ENCODE data around the gene GIT1. TPM values are rescaled to one million over a fixed set of nuclear protein-coding genes. Genes with fewer than 3 reads are reported as not detected.

GIT1 gene
- total and polyA plus RNA-seq, 7 experiments from 2014 or later, result 6.8 to 76.3 (median 49.1) TPM

- ChIA-PET POLR2A (interaction anchor here (0.5 to 7.2 kb wide), 21 partner anchors 10 to 1207 kb away, joined by 3 to 59 read pairs (median 4); partner anchors contain the start of genes ABHD15, ANKRD13B, CRLF3 and SSH2), CTCF (interaction anchor here (0.5 to 6.4 kb wide), 31 partner anchors 10 to 706 kb away, joined by 3 to 56 read pairs (median 4); partner anchors contain the start of genes ANKRD13B and SSH2)
- peak overlapping the region; percentile 38 for H3K27ac ChIP-seq (ENCODE audit: low read depth, low read length)
- Mint-ChIP-seq H3K27me3 (peaks cover 0 to 21% (median 0%) of the 10 kb centered on the region in 5 donors), H3K9me3 (no peaks in the 10 kb centered on the region), H3K4me3 (peak overlapping the region; percentile 78 to 93 (median 88)), H3K4me1 (peaks cover 13 to 55% (median 38%) of the 10 kb centered on the region in 7 donors), H3K27ac (peak overlapping the region in 7 of 9 donors; percentile 2 to 91 (median 72)), H3K36me3 (no peaks in the 10 kb centered on the region)
- no peaks in the 10 kb centered on the region for H3K27me3 ChIP-seq (ENCODE audit: control insufficient read depth in 2 of 2, insufficient read depth in 2 of 2, low read length in 2 of 2)
- peaks cover 36 to 42% of the 10 kb centered on the region in 2 donors for H3K4me1 ChIP-seq (ENCODE audit: control insufficient read depth in 2 of 2, insufficient read depth in 2 of 2, low read length in 2 of 2)
- ATAC-seq (peak; percentile 80), DNase-seq (peak; percentile 77 to 91 (median 88))
- peak overlapping the region; percentile 80 for H3K4me3 ChIP-seq (ENCODE audit: low read length)
- no peaks in the 10 kb centered on the region for H3K9me3 ChIP-seq (ENCODE audit: control insufficient read depth in 2 of 3, low read length in 3 of 3)
- intact Hi-C loops (cut with micrococcal nuclease), result loop anchor here (1.0 to 10.0 kb wide), 6 partner anchors 37 to 498 kb away; partner anchors contain the start of genes NSRP1 (in 1 of the 2) and TAOK1 (in 1 of the 2)
- H3K36me3 ChIP-seq (ENCODE audit: control insufficient read depth in 2 of 3, insufficient read depth in 3 of 3, low read length in 3 of 3), result no peaks in the 10 kb centered on the region
These were observed 27.7 kb upstream of the GIT1 start for GRCh38 chr17:29617125-29617480.

GRCh38 chr17:29616300-29617048 is 27.0 kb upstream of the GIT1 start:
- peak overlapping the region; percentile 80 for H3K4me3 ChIP-seq (ENCODE audit: low read length)
- peaks cover 34 to 37% of the 10 kb centered on the region in 2 donors for H3K4me1 ChIP-seq (ENCODE audit: control insufficient read depth in 2 of 2, insufficient read depth in 2 of 2, low read length in 2 of 2)
- Mint-ChIP-seq H3K27me3 (peaks cover 0 to 18% (median 0%) of the 10 kb centered on the region in 5 donors), H3K4me3 (peak overlapping the region; percentile 78 to 93 (median 88)), H3K36me3 (no peaks in the 10 kb centered on the region), H3K27ac (peak overlapping the region in 6 of 9 donors; percentile 2 to 91 (median 72)), H3K4me1 (peaks cover 9 to 51% (median 36%) of the 10 kb centered on the region in 7 donors), H3K9me3 (no peaks in the 10 kb centered on the region)
- ATAC-seq, result no peak
- H3K36me3 ChIP-seq (ENCODE audit: control insufficient read depth in 2 of 3, insufficient read depth in 3 of 3, low read length in 3 of 3), result no peaks in the 10 kb centered on the region
- no peak for DNase-seq
- ChIA-PET POLR2A (interaction anchor here (0.6 to 7.2 kb wide), 16 partner anchors 10 to 1208 kb away, joined by 3 to 59 read pairs (median 6); partner anchors contain the start of genes ABHD15, ANKRD13B, CRLF3 and SSH2), CTCF (interaction anchor here (0.5 to 6.4 kb wide), 24 partner anchors 13 to 314 kb away, joined by 3 to 56 read pairs (median 4); partner anchors contain the start of genes ANKRD13B and SSH2)
- no peaks in the 10 kb centered on the region for H3K9me3 ChIP-seq (ENCODE audit: control insufficient read depth in 2 of 3, low read length in 3 of 3)
- intact Hi-C loops (cut with micrococcal nuclease), result loop anchor here (1.0 to 10.0 kb wide), 6 partner anchors 36 to 498 kb away; partner anchors contain the start of genes NSRP1 (in 1 of the 2) and TAOK1 (in 1 of the 2)
- H3K27ac ChIP-seq (ENCODE audit: low read depth, low read length), result no peak overlapping the region
- H3K27me3 ChIP-seq (ENCODE audit: control insufficient read depth in 2 of 2, insufficient read depth in 2 of 2, low read length in 2 of 2), result no peaks in the 10 kb centered on the region

GRCh38 chr17:29615492-29616299 is 26.2 kb upstream of the GIT1 start:
- H3K27me3 Mint-ChIP-seq, result peaks cover 0 to 18% (median 0%) of the 10 kb centered on the region in 5 donors
- H3K4me1 Mint-ChIP-seq, result peaks cover 9 to 48% (median 36%) of the 10 kb centered on the region in 7 donors
- H3K27me3 ChIP-seq (ENCODE audit: control insufficient read depth in 2 of 2, insufficient read depth in 2 of 2, low read length in 2 of 2), result no peaks in the 10 kb centered on the region
- H3K4me3 Mint-ChIP-seq, result peak overlapping the region; percentile 78 to 93 (median 88)
- H3K9me3 ChIP-seq (ENCODE audit: control insufficient read depth in 2 of 3, low read length in 3 of 3), result no peaks in the 10 kb centered on the region
- CTCF ChIA-PET, result interaction anchor here (0.5 to 6.4 kb wide), 14 partner anchors 9 to 704 kb away, joined by 3 to 56 read pairs (median 8); partner anchors contain the start of genes ANKRD13B and SSH2
- H3K36me3 Mint-ChIP-seq, result no peaks in the 10 kb centered on the region
- no peaks in the 10 kb centered on the region for H3K9me3 Mint-ChIP-seq
- intact Hi-C loops (cut with micrococcal nuclease), result loop anchor here (1.0 to 10.0 kb wide), 8 partner anchors 26 to 499 kb away; partner anchors contain the start of genes GIT1 (in 2 of the 2), TP53I13 (in 2 of the 2), NSRP1 (in 1 of the 2) and NUFIP2 (in 1 of the 2)
- peaks cover 34 to 37% of the 10 kb centered on the region in 2 donors for H3K4me1 ChIP-seq (ENCODE audit: control insufficient read depth in 2 of 2, insufficient read depth in 2 of 2, low read length in 2 of 2)
- H3K27ac Mint-ChIP-seq, result peak overlapping the region in 8 of 9 donors; percentile 17 to 94 (median 83)
- ATAC-seq, result peak; percentile 76
- H3K27ac ChIP-seq (ENCODE audit: low read depth, low read length), result no peak overlapping the region
- DNase-seq, result peak; percentile 64 to 91 (median 79)
- POLR2A ChIA-PET, result interaction anchor here (0.9 to 7.2 kb wide), 13 partner anchors 9 to 664 kb away, joined by 3 to 59 read pairs (median 4); partner anchors contain the start of genes ABHD15, ANKRD13B and TP53I13
- H3K36me3 ChIP-seq (ENCODE audit: control insufficient read depth in 2 of 3, insufficient read depth in 3 of 3, low read length in 3 of 3), result no peaks in the 10 kb centered on the region
- peak overlapping the region; percentile 80 for H3K4me3 ChIP-seq (ENCODE audit: low read length)

- Histone ChIP-seq H3K9me3 (ENCODE audit: control insufficient read depth in 2 of 3, low read length in 3 of 3) (no peaks in the 10 kb centered on the region), H3K27ac (ENCODE audit: low read depth, low read length) (no peak overlapping the region), H3K4me1 (ENCODE audit: control insufficient read depth in 2 of 2, insufficient read depth in 2 of 2, low read length in 2 of 2) (peaks cover 34 to 37% of the 10 kb centered on the region in 2 donors), H3K4me3 (ENCODE audit: low read length) (peak overlapping the region; percentile 80), H3K36me3 (ENCODE audit: control insufficient read depth in 2 of 3, insufficient read depth in 3 of 3, low read length in 3 of 3) (no peaks in the 10 kb centered on the region), H3K27me3 (ENCODE audit: control insufficient read depth in 2 of 2, insufficient read depth in 2 of 2, low read length in 2 of 2) (no peaks in the 10 kb centered on the region)
- no peaks in the 10 kb centered on the region for H3K9me3 Mint-ChIP-seq
- ATAC-seq, result peak; percentile 54
- DNase-seq, result peak in 8 of 9 donors; percentile 54 to 74 (median 65)
- ChIA-PET POLR2A (interaction anchor here (0.9 to 7.2 kb wide), 11 partner anchors 9 to 663 kb away, joined by 3 to 59 read pairs (median 6); partner anchors contain the start of genes ABHD15, ANKRD13B and TP53I13), CTCF (interaction anchor here (0.5 to 6.4 kb wide), 11 partner anchors 10 to 705 kb away, joined by 3 to 56 read pairs (median 9); partner anchors contain the start of gene ANKRD13B)
- intact Hi-C loops (cut with micrococcal nuclease), result loop anchor here (1.0 to 10.0 kb wide), 8 partner anchors 26 to 500 kb away; partner anchors contain the start of genes GIT1 (in 2 of the 2), TP53I13 (in 2 of the 2), NSRP1 (in 1 of the 2) and NUFIP2 (in 1 of the 2)
- peaks cover 0 to 15% (median 0%) of the 10 kb centered on the region in 5 donors for H3K27me3 Mint-ChIP-seq
- no peaks in the 10 kb centered on the region for H3K36me3 Mint-ChIP-seq
- H3K4me3 Mint-ChIP-seq, result peak overlapping the region; percentile 78 to 93 (median 88)
- peak overlapping the region; percentile 1 to 94 (median 83) for H3K27ac Mint-ChIP-seq
- peaks cover 9 to 46% (median 36%) of the 10 kb centered on the region in 7 donors for H3K4me1 Mint-ChIP-seq
These were observed 25.6 kb upstream of the GIT1 start for GRCh38 chr17:29615048-29615385.

GRCh38 chr17:29614349-29615047 is 25.1 kb upstream of the GIT1 start:
- no peak for DNase-seq
- no peaks in the 10 kb centered on the region for H3K9me3 ChIP-seq (ENCODE audit: control insufficient read depth in 2 of 3, low read length in 3 of 3)

More at GRCh38 chr17:29614349-29615047, 25.1 kb upstream of the GIT1 start:
- Mint-ChIP-seq H3K27me3 (peaks cover 0 to 14% (median 0%) of the 10 kb centered on the region in 5 donors), H3K4me1 (peaks cover 9 to 45% (median 36%) of the 10 kb centered on the region in 7 donors), H3K27ac (peak overlapping the region; percentile 1 to 94 (median 83)), H3K4me3 (peak overlapping the region; percentile 78 to 93 (median 88)), H3K36me3 (no peaks in the 10 kb centered on the region), H3K9me3 (no peaks in the 10 kb centered on the region)
- Histone ChIP-seq H3K4me3 (ENCODE audit: low read length) (peak overlapping the region; percentile 80), H3K27ac (ENCODE audit: low read depth, low read length) (no peak overlapping the region), H3K27me3 (ENCODE audit: control insufficient read depth in 2 of 2, insufficient read depth in 2 of 2, low read length in 2 of 2) (no peaks in the 10 kb centered on the region), H3K4me1 (ENCODE audit: control insufficient read depth in 2 of 2, insufficient read depth in 2 of 2, low read length in 2 of 2) (peaks cover 34 to 37% of the 10 kb centered on the region in 2 donors), H3K36me3 (ENCODE audit: control insufficient read depth in 2 of 3, insufficient read depth in 3 of 3, low read length in 3 of 3) (no peaks in the 10 kb centered on the region)
- ChIA-PET CTCF (interaction anchor here (0.6 to 6.4 kb wide), 13 partner anchors 9 to 317 kb away, joined by 3 to 56 read pairs (median 8); partner anchors contain the start of gene ANKRD13B), POLR2A (interaction anchor here (1.3 to 7.2 kb wide), 5 partner anchors 22 to 148 kb away, joined by 3 to 59 read pairs (median 59); partner anchors contain the start of genes ABHD15, ANKRD13B and TP53I13)
- no peak for ATAC-seq
- intact Hi-C loops (cut with micrococcal nuclease), result loop anchor here (1.0 to 10.0 kb wide), 8 partner anchors 25 to 500 kb away; partner anchors contain the start of genes GIT1 (in 2 of the 2), TP53I13 (in 2 of the 2), NSRP1 (in 1 of the 2) and NUFIP2 (in 1 of the 2)
